ENCODE data around the gene TKT.

TKT gene

DNA sequence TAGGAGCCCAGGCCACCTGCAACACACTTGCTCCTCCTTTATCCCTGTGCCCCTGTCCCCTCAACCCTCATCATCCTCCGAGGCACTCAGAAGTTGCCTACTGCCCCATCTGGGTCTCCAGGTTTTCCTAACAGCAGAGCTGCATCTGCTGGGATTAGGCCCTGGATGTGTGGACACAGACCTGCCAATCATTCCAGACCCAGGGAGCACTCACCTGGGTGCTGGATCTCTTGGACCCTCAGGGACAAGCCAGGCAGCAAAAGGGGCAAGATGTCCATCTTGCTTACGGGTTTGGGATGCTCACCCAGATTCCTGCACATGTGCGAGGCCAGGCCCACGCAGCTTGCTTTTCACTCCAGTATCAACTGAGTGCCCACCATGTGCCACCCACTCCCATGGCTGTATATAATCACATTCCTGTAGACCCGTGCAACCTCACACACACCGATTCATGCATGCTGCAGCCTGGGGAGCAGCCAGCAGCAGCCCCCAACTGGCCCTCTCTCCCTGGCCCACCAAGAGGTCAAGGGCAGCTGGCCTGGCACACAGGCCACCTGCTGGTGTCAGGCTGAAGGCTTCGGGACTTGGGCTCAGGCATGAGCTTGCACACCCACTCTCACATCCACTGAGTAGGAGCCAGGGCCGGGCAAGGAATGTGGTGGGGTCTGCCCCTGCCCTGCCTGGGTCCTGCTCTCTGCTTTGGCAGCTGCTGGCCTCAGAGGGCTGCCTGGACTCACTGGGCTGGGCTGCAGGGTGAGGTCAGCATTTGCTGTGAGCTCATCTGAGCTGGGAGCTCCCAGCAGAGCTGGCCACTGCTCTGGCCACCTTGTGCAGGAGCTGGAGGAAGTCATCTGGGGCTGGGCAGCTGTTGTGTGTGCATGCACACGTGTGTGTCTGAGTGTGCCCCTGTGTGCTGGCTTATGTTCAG lies 79.9 kb downstream of the TKT start:
- TF ChIP-seq CTCF (IDR thresholded peaks at IDR 0.05; ENCODE audit: low read depth, low read length, missing control alignments), result no peak
- H3K4me3 ChIP-seq (replicated peaks; ENCODE audit: low read depth, low read length), result no peak overlapping the region
- no peak for DNase-seq (ENCODE audit: extremely low read depth, low read depth)

All from HFF-Myc (cell line).